HG02938 (cell line): ENCODE results near the gene PCAT7.

Experiments used
- ATAC-seq: cut with Tn5 transposase; IDR thresholded peaks from one replicate; pipeline ENCODE4 v1.9.1; 2021; ENCODE audit warnings: mild to moderate bottlenecking, moderate library complexity; ENCODE audit not compliant: unreplicated experiment

PCAT7 gene

DNA sequence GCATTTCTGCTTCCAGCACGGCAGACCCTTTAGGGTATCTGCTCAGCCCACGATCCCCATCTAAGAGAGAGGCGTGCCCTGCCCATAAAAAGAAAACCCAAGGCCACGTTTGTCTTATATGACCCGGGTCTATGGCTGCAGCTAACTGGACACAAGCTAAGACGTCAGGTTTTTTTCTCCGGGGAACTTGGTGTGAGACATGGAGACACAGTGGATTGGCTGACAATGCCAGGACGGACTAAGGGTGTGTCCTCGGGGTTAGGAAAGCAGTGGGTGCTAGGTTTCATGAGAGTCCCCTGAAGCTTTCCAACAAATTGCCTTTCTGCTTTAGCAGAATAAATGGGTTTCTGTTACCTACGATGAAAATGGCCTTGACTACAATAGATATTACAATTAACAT, 45.8 kb downstream of the PCAT7 start:
- no peak for ATAC-seq

- no peak for ATAC-seq
These were observed 47.8 kb downstream of the PCAT7 start for GRCh38 chr9:94602666-94603065.

DNA sequence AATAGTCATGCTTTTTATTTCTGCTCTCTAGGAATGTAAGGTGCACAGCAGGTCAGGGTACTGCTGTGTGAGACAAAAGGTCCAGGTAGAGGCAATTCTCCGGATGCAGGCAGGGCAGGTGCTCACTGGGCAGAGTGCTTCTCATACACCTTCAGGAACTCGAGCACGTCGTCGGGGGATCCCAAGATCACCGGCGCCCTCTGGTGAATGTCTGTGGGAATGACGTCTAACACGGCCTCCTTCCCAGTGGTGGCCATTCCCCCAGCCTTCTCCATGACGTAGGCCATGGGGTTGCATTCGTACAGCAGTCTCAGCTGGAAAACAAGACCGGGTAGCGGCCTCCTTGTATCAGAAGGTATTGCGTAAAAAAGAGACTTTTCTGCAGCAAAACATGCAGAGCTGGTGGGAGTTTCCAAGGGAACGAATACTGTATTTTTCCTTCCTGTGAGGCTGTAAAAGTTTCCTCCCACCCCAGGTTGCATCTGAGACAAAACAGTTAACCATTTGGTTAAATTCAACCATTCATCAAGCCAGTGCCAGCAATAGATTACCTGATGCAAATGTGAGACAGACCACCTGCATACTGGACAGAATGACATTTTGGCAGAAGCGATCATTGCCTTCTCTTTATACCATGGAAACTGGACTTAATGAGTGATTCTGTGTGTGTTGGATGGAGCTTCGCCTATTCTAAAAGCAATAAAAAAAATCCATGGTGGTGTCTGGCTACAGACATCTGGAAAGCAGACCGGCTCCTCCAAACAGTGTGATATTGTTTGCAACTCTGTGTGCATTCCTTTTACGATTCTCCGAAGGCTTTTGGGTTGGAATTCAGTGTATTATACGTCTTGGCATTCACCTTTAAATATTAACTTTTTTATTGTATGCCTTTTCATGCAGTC, 48.6 kb downstream of the PCAT7 start:
- no peak for ATAC-seq

DNA sequence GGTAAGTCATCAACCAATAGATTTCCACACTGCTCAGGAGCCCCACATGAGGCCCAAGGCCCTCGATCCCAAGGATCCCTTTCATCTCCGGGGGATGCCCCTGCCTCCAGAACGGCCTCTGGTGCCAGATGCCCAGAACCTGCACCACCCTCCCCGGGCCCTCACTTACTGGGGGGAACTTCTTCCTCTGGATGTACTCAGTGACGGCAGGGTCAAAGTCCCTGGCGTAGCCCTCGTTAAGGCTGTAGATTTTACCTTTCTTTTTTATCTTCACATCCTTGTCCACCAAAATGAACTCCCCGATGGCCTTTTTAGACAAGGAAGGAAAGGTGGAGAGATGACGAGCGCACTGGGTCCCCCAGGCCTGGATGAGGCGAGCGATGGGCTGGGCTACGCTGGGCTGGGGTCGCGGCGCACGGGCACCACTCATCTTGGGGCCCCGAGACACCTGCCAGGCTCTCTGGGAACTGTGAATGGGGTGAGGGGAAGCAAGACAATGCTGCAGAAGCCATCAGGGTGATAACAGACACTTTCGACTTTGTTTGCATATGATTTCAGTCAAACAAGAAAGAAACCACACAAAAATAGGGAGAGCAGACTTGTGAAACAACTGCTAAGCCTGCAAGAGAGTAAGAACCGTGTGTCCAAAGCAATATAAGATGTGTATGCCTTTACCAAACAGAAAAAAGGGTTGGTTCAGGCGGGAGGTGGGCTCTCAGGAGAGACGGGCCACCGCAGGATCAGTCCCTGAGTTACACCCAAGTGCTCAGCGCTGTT, 52.0 kb downstream of the PCAT7 start:
- no peak for ATAC-seq

DNA sequence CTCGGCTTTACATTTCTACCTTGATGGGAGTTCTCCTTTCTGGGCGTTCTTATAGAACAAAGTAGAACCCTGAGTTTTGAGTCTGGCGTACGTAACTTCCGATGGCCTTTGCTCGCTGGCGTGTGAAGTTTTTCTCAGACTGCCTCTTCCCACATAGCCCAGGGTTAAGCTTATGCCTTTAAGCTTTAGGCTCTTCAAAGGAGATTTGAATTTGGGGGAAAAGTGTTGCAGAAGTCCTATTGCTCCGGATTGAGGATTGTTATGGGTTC, 52.5 kb downstream of the PCAT7 start:
- no peak for ATAC-seq

DNA sequence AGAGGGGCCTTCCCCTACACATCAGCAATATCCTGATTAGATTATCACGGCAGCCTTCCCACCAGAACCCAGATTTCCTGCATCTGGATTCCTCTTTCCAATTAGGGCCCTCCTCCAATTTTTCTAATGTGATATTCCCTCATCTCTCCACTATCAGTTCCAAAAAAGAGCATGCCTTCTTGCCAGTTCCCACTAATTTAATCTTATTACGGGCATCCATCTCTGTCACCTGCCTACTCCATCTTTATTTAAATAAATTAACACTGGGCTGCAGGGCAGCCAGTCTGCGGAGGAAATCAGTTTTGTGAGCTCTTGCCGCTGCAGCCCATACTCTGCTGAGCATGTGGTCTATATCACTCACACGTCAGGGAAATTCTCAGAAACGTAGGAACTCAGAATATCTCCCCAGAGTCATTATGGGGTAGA, 55.3 kb downstream of the PCAT7 start:
- no peak for ATAC-seq

DNA sequence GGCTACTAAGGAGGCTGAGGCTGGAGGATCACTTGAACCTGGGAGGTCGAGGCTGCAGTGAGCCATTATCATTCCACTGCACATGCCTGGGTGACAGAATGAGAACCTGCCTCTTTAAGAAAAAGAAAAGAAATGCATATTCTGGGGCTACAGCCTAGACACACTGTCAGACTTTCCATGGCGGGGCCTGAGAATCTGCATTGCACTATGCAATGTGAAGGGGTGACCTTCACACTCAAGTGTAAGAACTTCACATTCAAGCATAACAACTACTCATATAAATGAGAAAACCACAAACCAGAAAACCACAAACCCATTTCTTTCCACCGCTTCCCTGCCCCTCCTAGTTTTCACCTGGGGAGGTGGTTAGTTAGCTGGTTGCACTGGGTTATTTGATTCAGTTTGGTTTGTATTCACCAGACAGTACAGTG, 56.8 kb downstream of the PCAT7 start:
- no peak for ATAC-seq

DNA sequence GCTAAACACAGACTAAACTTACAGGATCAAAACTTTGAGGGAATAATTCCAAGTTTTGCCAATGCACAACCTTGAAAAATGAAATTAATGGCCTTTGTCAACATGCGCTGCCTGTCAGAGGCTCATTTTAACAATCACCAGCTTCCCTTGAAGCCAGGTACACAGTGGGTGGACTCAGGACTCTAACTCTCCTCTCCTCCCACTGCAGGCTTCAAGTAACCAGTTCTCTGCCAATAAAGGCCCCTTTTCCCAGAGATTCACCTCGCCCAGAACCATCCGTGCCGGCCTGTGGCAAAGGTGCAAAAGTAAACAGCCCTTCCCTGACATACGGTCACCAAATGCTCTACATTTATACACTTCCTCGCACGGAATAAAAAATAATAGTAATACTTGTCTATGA, 57.2 kb downstream of the PCAT7 start:
- no peak for ATAC-seq

DNA sequence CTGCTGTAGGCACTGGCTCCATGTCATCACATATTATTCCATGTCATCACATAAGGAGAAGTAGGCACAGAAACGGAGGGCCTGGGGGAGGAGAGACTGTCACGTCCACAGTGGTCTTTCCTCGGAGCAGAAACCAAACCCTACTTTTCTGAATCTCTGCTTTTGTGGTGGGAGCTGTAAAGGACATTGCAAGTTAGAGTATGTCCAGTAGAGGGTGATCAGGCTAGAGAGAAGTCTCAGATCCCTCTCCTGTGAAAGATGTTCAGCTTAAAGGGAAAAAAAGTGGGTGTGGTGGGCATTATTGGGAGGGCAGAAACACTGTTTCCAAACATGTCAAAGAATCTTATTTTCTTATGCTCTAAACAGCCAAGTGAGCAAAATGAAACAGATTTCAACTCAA, 58.1 kb downstream of the PCAT7 start:
- no peak for ATAC-seq

DNA sequence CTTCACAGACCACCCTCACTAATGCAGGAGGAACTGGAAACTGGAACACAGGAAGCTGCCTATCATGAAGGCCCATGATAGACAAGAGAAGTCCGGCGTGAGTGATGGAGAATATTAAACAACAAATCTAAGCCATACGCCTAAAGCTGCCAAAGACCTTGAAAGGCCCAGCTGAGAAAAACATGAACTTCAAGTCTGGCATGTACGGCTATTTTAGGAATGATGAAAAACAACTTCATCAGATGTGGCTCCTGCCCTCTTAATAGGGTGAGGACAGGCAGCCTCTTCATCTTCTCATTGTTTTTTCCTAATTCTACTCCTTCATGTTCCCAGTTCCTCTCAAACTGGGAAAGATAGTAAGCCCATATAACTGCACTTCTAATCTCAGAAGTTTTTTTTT, 64.1 kb downstream of the PCAT7 start:
- no peak for ATAC-seq
